ENCODE measurements around the gene C20orf96. TPM values are rescaled to one million over a fixed set of nuclear protein-coding genes. Genes with fewer than 3 reads are reported as not detected.
A peak's percentile ranks its signal among the peaks of the same experiment; 100 is the strongest.
"Not testable (repeated sequence)": the region's sequence is repeated elsewhere in the genome, so short reads cannot be mapped to it uniquely, and the experiment has no call there.

Gene C20orf96
- 10 to 100 TPM in 1 of 2 experiments, 1 to 10 TPM in 1; 9.6 to 11.7 TPM for total RNA-seq

- peaks cover 7% of the 10 kb centered on the region for H3K36me3 Mint-ChIP-seq
- H3K27ac Mint-ChIP-seq, result no peak within 1 kb of the TSS
- no peaks in the 10 kb centered on the region for H3K27me3 Mint-ChIP-seq
- ATAC-seq (ENCODE audit: low read depth), result peak; percentile 98
- peaks cover 1% of the 10 kb centered on the region for H3K9me3 Mint-ChIP-seq
- peaks cover 21% of the 10 kb centered on the region for H3K4me1 Mint-ChIP-seq
- H3K4me3 Mint-ChIP-seq, result no peak within 1 kb of the TSS
- DNase-seq, result peak; percentile 93
- POLR2A ChIA-PET, result interaction anchor here (0.6 to 1.1 kb wide), 2 partner anchors 35 to 40 kb away, joined by 3 read pairs; partner anchors contain the start of gene SOX12
These were observed at the start of gene C20orf96 for GRCh38 chr20:290084-290831. C20orf96 (minus strand) TSS chr20:290750; CDS start chr20:290610, 140 bp downstream.

DNA sequence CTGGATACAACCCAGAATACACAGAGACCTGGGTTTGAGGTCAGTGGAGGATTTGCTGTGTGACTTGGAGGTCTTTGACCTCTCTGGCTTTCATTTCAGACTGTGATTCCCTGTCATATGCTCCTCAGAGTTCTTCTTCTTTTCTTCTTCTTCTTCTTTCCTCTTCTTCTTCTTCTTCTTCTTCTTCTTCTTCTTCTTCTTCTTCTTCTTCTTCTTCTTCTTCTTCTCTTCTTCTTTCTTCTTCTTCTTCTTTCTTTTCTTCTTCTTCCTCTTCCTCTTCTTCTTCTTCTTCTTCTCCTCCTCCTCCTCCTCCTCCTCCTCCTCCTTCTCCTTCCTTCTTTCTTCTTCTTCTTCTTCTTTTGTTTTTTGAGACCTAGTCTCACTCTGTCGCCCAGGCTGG lies 45.5 kb upstream of the C20orf96 start:
- ATAC-seq (ENCODE audit: low read depth); H3K4me3 Mint-ChIP-seq; H3K36me3 Mint-ChIP-seq; H3K4me1 Mint-ChIP-seq; H3K9me3 Mint-ChIP-seq; DNase-seq; H3K27ac Mint-ChIP-seq; H3K27me3 Mint-ChIP-seq: not testable (repeated sequence)
- POLR2A ChIA-PET, result interaction anchor here (1.0 kb wide), 1 partner anchor 38 kb away, joined by 3 read pairs; the partner anchor contains the start of gene ZCCHC3

DNA sequence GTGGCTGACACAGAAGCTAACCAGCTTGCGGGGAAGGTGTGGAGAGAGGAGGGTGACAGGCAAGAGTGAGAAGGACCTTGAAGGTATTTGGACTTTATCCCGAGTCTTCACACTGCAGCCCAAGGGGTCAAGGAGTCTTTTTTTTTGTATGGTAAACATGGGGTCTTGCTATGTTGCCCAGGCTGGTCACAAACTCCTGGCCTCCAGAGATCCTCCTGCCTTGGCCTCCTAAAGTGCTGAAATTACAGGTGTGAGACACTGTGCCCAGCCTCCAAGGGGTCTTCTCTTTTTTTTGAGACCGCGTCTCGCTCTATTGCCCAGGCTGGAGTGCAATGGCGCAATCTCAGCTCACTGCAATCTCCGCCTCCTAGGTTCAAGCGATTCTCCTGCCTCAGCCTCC lies 44.0 kb upstream of the C20orf96 start:
- peaks cover 7% of the 10 kb centered on the region for H3K4me1 Mint-ChIP-seq
- H3K27ac Mint-ChIP-seq, result no peak overlapping the region
- H3K9me3 Mint-ChIP-seq, result no peaks in the 10 kb centered on the region
- H3K27me3 Mint-ChIP-seq, result no peaks in the 10 kb centered on the region
- ATAC-seq (ENCODE audit: low read depth) (no peak), DNase-seq (no peak)
- H3K36me3 Mint-ChIP-seq, result no peaks in the 10 kb centered on the region
- POLR2A ChIA-PET, result no interaction called here
- no peak overlapping the region for H3K4me3 Mint-ChIP-seq

GRCh38 chr20:330233-331149 lies 39.9 kb upstream of the C20orf96 start:
- POLR2A ChIA-PET, result interaction anchor here (0.5 to 1.4 kb wide), 5 partner anchors 12 to 41 kb away, joined by 3 to 5 read pairs (median 3); partner anchors contain the start of gene ZCCHC3
- peak; percentile 16 for ATAC-seq (ENCODE audit: low read depth)
- Mint-ChIP-seq H3K4me3 (no peak overlapping the region), H3K4me1 (peaks cover 22% of the 10 kb centered on the region), H3K9me3 (no peaks in the 10 kb centered on the region), H3K27ac (no peak overlapping the region), H3K27me3 (no peaks in the 10 kb centered on the region), H3K36me3 (no peaks in the 10 kb centered on the region)
- peak; percentile 49 for DNase-seq

GRCh38 chr20:329851-330232 lies 39.3 kb upstream of the C20orf96 start:
- H3K36me3 Mint-ChIP-seq, result no peaks in the 10 kb centered on the region
- POLR2A ChIA-PET, result interaction anchor here (1.0 to 1.3 kb wide), 4 partner anchors 11 to 33 kb away, joined by 3 to 9 read pairs (median 4); partner anchors contain the start of gene ZCCHC3
- ATAC-seq (ENCODE audit: low read depth), result no peak
- H3K9me3 Mint-ChIP-seq, result no peaks in the 10 kb centered on the region
- H3K4me1 Mint-ChIP-seq, result peaks cover 24% of the 10 kb centered on the region
- no peaks in the 10 kb centered on the region for H3K27me3 Mint-ChIP-seq
- no peak for DNase-seq
- H3K27ac Mint-ChIP-seq, result no peak overlapping the region
- H3K4me3 Mint-ChIP-seq, result no peak overlapping the region

GRCh38 chr20:328975-329695 lies 38.6 kb upstream of the C20orf96 start:
- POLR2A ChIA-PET, result interaction anchor here (0.6 to 1.3 kb wide), 3 partner anchors 17 to 41 kb away, joined by 3 to 9 read pairs (median 4); partner anchors contain the start of gene ZCCHC3
- Mint-ChIP-seq H3K27ac (peak overlapping the region; percentile 47), H3K4me3 (peak overlapping the region; percentile 59)

DNA sequence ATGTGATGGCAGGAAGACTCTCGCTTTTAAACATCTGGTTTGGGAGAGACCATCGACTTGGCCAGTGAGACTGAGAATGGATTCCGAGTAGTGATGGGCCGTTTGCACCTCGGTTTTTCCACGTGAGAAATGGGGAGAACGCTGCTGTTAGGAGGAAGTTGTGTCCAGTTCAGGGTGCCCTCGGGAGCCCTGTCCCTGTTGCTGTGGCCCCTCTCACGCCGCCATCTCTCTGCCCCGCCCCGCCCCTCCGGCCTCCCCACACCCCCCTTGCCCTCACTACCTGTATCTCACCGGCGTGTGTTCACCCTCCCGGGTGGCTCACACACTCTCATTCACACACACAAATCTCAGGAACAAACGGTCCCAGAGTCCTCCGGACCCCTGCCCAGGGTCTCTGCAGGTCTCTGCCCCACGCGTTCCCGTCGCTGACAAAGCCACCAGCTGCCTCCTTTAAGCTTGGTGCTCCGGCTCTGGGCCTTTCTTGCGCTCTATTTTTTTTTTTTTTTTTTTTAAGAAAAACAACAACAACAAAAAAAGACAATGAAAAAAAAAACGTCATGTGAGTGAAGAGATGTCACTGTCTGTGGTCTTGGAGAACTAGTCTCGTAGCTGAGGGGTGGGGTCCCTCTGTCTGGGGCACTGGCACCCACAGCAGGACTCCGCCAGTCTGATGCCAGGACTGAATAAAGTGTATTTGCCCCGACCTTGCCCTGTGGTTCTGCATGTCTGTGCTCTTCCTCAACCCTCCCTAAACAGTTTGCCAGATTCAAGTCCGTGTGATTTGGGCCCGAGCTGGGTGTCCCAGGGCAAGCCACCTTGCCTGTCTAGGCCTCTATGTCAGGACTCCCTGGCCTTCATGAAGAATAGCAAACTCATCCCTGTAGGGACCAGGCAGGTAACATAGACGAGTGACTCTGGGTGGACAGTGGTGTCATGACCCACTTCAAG lies 37.8 kb upstream of the C20orf96 start:
- no peak for ATAC-seq (ENCODE audit: low read depth)
- peak overlapping the region; percentile 82 for H3K4me3 Mint-ChIP-seq
- H3K4me1 Mint-ChIP-seq, result peaks cover 31% of the 10 kb centered on the region
- H3K36me3 Mint-ChIP-seq, result no peaks in the 10 kb centered on the region
- peak overlapping the region; percentile 15 for H3K27ac Mint-ChIP-seq
- POLR2A ChIA-PET, result interaction anchor here (0.7 to 1.3 kb wide), 3 partner anchors 17 to 31 kb away, joined by 3 to 9 read pairs (median 3); partner anchors contain the start of gene ZCCHC3
- H3K27me3 Mint-ChIP-seq, result no peaks in the 10 kb centered on the region
- DNase-seq, result no peak
- H3K9me3 Mint-ChIP-seq, result no peaks in the 10 kb centered on the region

More at GRCh38 chr20:328975-329695, 38.6 kb upstream of the C20orf96 start:
- H3K36me3 Mint-ChIP-seq, result no peaks in the 10 kb centered on the region
- H3K9me3 Mint-ChIP-seq, result no peaks in the 10 kb centered on the region
- H3K4me1 Mint-ChIP-seq, result peaks cover 27% of the 10 kb centered on the region
- no peaks in the 10 kb centered on the region for H3K27me3 Mint-ChIP-seq
- ATAC-seq (ENCODE audit: low read depth) (no peak), DNase-seq (no peak)

DNA sequence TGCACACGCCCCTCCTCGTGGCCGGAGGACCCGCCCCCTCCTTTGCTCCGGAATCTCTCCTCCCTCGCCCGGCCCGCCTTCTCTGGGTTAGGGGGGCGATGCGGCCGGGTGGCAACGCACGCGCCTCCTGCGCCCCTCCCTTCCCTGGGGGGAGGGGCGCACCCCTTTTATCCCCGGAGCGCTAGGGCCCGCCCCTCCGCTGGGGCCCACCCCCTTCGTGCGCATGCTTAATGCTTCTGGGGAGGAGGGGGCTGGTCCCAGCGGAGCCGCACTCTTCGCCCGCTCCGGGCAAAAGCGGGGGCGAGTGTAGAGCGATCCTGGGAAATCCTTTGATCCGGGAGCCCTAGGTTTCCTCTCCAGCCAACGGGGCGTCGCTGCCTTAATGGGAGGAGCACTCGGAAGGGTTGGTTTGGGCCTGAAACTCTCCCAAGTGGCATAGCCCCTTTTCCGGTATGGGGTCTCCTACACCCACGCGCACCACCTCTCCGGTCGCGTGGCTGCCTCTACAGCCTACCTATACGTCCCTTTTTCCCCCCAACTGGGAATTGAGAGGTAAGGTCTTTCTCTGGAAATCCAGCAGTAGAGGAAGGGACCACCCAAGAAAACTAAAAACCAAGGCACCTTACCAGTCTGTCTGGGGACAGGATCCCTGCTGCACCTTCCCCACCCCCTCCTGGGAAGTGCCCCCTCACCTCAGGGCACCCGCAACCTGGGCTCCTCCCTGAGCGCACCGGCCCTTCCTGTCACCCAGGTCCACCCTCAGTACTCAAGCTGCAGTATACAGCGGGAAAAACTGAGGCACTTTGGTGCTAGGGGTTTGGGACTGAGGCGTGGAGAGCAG lies 36.9 kb upstream of the C20orf96 start:
- Mint-ChIP-seq H3K4me3 (peak overlapping the region; percentile 82), H3K4me1 (peaks cover 31% of the 10 kb centered on the region), H3K9me3 (no peaks in the 10 kb centered on the region), H3K36me3 (no peaks in the 10 kb centered on the region), H3K27ac (peak overlapping the region; percentile 75), H3K27me3 (no peaks in the 10 kb centered on the region)
- POLR2A ChIA-PET, result interaction anchor here (0.7 to 5.3 kb wide), 2 partner anchors 30 kb away, joined by 3 to 84 read pairs; partner anchors contain the start of gene ZCCHC3
- peak; percentile 86 for DNase-seq
- ATAC-seq (ENCODE audit: low read depth), result peak; percentile 19

DNA sequence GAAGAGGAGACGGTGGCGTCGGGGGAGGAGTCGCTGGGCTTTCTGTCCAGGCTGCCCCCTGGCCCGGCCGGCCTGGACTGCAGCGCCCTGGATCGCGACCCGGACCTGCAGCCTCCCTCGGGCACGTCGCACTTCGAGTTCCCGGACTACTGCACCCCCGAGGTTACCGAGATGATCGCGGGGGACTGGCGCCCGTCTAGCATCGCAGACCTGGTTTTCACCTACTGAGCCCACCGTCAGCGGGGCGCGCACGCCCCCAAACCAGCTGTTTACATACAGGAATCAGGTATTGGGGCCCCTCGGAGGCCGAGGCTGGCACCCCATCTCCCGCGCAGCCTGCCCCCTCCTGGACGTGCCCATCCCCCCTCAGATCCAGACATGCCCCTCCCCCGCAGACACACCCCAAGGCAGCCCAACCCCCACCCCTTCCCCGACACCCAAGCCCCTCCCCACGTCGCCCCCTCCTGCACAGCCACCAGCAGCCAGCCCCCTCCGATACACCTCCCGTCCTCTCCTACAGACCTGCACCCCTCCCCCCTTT lies 36.2 kb upstream of the C20orf96 start:
- Mint-ChIP-seq H3K9me3 (no peaks in the 10 kb centered on the region), H3K27me3 (no peaks in the 10 kb centered on the region), H3K4me3 (peak overlapping the region; percentile 82), H3K27ac (peak overlapping the region; percentile 75), H3K4me1 (peaks cover 31% of the 10 kb centered on the region), H3K36me3 (no peaks in the 10 kb centered on the region)
- POLR2A ChIA-PET, result interaction anchor here (1.1 to 5.3 kb wide), 2 partner anchors 17 to 29 kb away, joined by 3 to 84 read pairs; partner anchors contain the start of gene ZCCHC3
- no peak for ATAC-seq (ENCODE audit: low read depth)
- DNase-seq, result peak; percentile 73

DNA sequence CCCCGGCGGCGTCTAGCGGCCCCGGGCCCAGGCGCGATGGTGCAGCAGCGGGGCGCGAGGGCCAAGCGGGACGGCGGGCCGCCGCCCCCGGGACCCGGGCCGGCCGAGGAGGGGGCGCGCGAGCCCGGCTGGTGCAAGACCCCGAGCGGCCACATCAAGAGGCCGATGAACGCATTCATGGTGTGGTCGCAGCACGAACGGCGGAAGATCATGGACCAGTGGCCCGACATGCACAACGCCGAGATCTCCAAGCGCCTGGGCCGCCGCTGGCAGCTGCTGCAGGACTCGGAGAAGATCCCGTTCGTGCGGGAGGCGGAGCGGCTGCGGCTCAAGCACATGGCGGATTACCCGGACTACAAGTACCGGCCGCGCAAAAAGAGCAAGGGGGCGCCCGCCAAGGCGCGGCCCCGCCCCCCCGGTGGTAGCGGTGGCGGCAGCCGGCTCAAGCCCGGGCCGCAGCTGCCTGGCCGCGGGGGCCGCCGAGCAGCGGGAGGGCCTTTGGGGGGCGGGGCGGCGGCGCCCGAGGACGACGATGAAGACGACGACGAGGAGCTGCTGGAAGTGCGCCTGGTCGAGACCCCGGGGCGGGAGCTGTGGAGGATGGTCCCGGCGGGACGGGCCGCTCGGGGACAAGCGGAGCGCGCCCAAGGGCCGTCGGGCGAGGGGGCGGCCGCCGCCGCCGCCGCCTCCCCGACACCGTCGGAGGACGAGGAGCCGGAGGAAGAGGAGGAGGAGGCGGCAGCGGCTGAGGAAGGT lies 35.5 kb upstream of the C20orf96 start:
- Mint-ChIP-seq H3K4me3 (peak overlapping the region; percentile 82), H3K27me3 (no peaks in the 10 kb centered on the region), H3K9me3 (no peaks in the 10 kb centered on the region), H3K4me1 (peaks cover 31% of the 10 kb centered on the region), H3K36me3 (peaks cover 5% of the 10 kb centered on the region), H3K27ac (peak overlapping the region; percentile 87)
- DNase-seq (peak; percentile 76), ATAC-seq (ENCODE audit: low read depth) (no peak)
- POLR2A ChIA-PET, result interaction anchor here (1.0 to 5.3 kb wide), 6 partner anchors 14 to 81 kb away, joined by 3 to 84 read pairs (median 4); partner anchors contain the start of gene ZCCHC3
